HG02840 (cell line): ENCODE data around the gene ARAP3.
A peak's percentile ranks its signal among the peaks of the same experiment; 100 is the strongest.

Experiments used
- ATAC-seq: cut with Tn5 transposase; IDR thresholded peaks from one replicate; pipeline ENCODE4 v1.9.1; 2021; ENCODE audit warnings: mild to moderate bottlenecking, moderate library complexity, moderate number of reproducible peaks; ENCODE audit not compliant: unreplicated experiment, low FRiP score

ARAP3 gene

DNA sequence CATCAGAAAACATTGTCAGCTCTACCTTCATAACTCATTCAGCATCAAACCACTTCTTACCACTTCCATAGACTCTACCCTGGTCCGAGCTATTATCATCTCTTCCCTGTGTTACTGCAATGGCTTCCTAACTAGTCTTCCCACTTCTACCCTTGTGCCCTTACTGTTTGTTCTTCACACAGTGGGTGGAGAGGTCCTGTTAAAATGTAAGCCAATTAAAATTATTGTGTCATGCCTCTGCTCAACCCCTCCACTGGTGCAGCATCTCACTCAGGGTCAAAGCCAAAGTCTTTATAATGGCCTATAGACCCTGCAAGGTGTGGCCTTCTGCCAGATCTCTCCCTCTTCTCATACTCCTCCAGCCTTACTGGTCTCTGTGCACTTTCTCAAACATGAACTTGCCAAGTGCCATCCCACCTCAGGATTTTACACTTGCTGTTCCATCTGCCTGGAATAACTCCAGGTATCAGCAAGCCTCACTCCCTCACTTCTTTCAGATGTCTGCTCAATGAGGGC is 22.8 kb upstream of the ARAP3 start:
- ATAC-seq = no peak

DNA sequence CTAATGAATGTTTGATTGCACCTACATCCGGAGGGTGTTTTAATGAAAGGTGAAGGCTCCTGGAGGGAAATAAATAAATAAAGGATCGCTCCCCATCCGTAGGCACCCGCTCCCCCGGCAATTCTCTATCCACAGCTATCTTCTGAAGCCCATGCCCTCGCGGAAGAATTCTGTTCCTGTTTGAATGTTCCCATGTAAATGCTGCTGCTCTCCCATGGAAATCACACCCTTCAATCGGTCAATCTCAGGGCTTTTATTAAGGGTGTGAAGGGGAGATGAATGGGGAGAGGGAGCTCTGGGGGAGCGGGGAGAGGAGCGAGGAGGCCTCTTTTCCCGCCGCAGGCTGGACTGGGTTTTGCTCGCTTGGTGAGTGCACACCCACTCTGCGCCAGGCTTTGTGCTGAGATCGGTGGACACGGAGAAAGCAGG is 21.1 kb upstream of the ARAP3 start:
- ATAC-seq = no peak

DNA sequence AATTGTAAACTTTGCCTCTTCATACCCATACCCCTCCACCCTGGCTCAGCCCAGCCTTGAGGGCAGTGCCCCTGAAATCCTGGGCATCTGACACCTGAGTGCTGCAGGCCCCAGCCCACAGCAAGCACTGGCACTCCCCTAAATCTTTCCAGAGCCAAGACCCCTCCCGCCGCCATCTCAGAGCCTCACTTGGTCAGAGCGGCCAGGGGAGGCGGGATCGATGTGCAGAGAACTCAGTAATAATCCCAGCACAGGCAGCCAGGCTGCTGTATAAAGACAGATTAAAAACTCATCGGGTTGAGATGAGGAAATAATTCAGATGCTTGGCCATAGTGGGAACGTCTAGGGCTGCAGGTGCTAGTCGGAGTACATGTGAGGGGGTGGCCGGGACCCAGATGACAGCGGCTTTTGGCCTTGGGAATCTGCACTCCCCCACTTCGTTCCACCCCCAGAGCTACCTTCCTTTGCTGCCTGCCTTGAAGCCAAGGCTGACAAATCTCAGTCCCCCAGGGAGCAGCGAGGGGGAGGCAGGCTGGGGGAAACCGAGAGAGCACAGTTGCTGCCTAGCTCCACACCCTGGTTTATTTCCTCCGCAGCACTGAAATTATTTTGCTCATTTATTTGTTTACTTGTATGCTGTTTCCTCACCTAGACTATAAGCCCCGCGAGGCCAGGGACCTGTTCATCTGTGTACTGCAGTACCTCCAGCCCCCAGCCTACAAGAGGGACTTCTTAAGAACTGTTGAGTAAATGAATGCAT is 19.5 kb upstream of the ARAP3 start:
- ATAC-seq = no peak

GRCh38 chr5:141697586-141697985 is 15.6 kb upstream of the ARAP3 start:
- ATAC-seq = no peak

DNA sequence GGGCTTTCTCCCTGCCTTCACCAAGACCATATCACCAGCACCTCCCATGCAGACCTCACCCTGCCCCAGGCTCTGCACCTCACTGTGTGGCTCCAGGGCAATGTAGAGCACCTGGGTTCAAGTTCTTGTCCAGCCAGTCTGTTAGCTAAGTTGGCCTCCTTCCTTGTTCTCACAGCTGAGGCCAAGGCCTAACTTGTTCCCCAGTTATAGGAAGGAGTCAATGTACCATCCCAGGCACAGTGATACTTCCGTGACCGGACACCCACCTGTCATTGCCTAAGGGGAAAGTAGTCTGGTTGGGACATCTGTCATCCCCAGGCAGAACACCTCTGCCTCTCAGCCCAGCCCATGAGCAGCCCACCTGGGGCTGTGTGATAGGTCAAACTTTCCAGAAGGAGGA is 14.4 kb upstream of the ARAP3 start:
- ATAC-seq = no peak

GRCh38 chr5:141695627-141696215 is 13.7 kb upstream of the ARAP3 start:
- ATAC-seq = no peak

DNA sequence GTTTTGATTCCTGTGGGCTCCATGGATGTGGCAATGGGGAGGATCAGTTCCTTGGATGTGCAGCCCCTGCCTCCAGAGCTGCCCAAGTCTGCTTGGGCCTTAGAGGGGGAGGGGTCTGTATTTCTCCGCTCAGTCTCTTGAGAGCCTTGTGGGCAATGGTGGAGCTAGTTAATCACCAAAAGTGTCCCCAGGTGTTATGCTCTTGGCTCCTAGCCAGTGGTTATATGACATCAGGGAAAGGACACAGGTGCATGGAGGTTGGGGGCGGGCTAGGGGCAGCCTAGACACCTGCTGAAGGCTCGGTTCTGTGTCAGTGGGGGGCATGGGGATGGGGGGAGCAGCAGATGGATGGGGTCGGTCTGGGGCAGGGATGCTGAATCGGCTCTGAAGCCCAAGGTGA is 12.4 kb upstream of the ARAP3 start:
- ATAC-seq = no peak

DNA sequence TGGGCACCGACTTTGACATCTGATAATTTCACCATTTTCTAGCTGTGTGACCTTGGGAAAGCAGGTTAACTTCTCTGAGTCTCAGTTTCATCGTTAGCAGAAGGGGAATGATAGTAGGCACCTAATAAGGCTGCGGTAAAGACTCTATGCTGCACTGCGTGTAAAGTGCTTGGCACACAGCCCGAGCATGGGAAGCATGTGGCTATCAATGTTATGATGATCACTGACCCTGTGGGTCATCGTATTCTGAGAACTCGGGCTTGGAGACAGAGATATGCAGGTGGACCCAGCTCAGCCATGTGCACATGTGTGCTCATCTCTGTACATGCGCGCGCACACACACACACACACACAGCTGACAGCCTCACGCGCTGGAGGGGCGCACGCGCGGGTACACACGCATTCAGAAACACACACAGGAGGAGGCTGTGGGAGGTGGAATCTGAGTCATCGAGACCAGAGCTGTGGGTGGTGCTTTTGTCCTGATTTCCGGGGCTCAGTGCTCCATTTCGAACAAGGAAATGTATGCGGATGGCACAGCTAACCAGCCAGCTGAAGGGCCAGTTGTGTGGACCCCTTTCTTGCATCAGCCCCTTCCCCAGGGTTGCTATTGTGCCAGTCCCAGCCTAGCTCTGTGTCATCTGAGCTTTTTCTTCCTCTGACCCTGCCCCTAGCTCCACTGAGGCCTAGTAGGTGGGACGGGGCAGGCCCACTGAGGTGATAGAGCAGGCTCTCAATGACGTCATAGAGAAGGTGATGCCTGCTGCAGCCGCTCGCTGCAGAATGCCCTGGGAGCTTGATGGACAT is 11.1 kb upstream of the ARAP3 start:
- ATAC-seq = no peak

GRCh38 chr5:141692533-141692888 is 10.5 kb upstream of the ARAP3 start:
- no peak for ATAC-seq

DNA sequence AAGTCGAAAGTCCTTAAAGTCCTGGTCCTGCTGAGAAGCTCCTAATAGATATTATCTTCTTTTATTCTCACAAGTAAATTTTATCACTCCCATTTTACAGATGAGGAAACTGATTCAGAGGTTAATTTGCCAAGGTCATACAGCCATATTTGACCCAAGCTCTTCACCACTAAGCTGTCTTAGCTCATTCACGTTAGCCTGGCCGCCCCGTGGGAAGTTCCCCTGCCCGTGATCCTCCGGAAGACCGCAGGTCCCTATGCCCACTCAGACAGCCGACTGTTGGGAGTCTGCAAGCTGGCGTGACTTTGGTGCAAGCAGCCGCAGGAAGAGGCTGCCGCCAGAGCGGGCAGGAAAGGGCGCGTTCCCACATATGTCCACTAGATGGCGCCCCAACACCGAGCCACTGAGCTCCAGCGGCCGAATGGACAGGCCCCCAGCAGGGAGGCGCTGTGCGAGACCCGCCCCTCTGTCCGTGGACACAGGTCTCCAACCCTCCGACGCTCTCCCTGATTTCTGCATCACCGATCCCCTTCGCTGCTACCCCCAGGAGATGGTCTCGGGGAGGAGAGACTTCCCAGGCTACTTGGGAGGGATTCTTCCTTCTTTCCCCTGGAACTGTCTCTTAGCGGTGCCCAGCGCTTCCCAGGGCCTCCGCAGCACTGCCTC is 10.0 kb upstream of the ARAP3 start:
- peak; percentile 83 for ATAC-seq

DNA sequence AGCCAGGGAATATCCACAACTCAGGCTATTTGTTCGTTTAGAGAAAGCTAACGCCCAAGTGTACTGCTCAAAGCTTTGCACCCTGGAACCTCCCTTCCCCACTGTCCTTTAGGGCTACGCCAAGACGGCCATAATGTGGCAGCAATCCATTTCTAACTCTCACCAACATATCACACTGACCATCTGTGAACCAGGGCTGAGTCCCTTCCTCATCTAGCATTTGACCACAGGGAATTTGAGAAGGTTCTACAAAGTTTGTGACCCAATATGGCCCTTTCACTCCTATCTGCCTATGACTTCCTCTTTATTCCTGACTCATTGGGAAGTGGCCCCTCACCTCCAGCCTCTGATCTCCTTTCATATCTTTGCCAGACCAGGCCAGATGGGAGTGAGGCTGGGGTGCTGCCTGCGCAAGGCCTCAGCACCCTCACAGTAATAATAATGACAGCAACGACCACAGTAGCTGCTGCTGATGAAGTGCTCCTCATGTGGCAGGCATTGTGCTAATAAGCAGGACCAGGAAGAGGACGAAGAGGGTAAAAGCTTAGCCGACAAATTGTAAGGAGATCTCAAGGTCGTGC is 9.3 kb upstream of the ARAP3 start:
- ATAC-seq = no peak

- no peak for ATAC-seq
Observed at GRCh38 chr5:141686648-141687416, 4.8 kb upstream of the ARAP3 start.

DNA sequence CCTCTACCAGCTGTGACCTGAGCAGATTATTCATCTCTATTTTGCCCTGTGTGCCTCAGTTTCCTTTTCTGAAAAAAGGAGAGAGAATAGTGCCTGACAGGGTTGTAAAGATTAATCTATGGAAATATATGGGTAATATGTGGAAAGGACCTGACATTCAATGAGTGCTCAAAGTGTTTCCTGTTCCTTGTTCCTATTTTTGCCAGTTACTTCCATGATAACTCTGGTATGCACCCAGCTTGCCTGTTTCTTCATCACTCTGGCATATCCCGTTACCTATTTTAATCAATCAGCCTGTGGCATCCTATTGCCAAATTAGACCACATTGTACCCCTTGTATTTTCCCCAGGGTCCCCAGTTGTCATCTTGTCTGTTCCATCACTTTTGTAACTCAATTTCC is 3.6 kb upstream of the ARAP3 start:
- no peak for ATAC-seq

GRCh38 chr5:141683596-141684141 is 1.6 kb upstream of the ARAP3 start:
- ATAC-seq = no peak

- ATAC-seq = no peak
Observed at GRCh38 chr5:141681295-141681694, 735 bp downstream of the ARAP3 start.

GRCh38 chr5:141680751-141681201 is 1.3 kb downstream of the ARAP3 start:
- no peak for ATAC-seq

DNA sequence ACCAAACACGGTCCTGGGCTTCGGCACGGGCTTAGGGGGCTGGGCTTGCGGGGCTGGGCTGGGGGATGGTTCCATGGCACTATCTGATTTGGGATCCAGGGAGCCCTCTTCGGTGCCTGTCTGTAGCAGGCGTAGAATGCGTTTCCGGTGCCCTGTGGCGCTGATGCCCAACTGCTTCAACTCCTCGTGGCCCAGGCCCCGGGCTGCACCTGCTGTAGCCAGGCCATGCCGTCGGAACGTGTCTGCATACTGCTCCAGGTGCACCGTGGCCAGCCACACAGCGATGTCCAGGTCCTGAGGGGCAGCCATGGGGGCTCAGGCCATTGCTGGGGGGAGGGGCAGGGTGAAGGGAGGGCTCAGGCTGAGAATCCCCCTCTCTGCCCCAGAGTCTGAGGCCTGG is 1.9 kb downstream of the ARAP3 start:
- no peak for ATAC-seq

GRCh38 chr5:141677415-141677814 is 4.6 kb downstream of the ARAP3 start:
- no peak for ATAC-seq

DNA sequence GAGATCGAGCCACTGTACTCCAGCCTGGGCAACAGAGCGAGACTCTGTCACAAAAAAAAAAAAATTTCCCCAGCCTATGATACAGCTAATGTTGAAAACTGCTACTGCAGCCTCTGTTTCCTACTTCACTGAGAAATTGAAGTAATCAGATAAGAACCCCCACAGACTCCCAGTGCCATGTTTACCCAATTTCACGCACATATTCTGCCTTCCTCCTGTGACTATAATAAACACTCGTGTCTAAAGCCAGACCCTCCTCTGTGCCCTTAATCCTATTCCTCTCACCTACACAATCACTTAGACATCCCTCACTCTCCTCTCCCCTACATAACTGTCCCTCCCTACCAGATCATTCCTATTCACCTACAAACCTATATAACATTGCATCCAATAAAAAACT is 6.4 kb downstream of the ARAP3 start:
- ATAC-seq = no peak
